Neural progenitor cell (in vitro differentiated cells): ENCODE data around the gene KRT76. TPM values are rescaled to one million over a fixed set of nuclear protein-coding genes. Genes with fewer than 3 reads are reported as not detected.

Experiments
- DNase-seq: peaks from one replicate; pipeline ENCODE4 v3.0.0-alpha.2; 2016; ENCODE audit warnings: low spot score
- H2AFZ ChIP-seq: fragments of 200-600 bp; sonication (generic); replicated peaks from 2 replicates; pipeline ENCODE4 v1.6.1; 2016; ENCODE audit warnings: antibody characterized with exemption
- H3F3A ChIP-seq: fragments of 200-600 bp; sonication (generic); 2 replicates; pipeline ENCODE4 v1.6.1; 2016; ENCODE audit warnings: antibody characterized with exemption, low read depth
- H3K27ac ChIP-seq: fragments of 200-600 bp; sonication (generic); 2 replicates; pipeline ENCODE4 v1.5.1; 2016; ENCODE audit warnings: mild to moderate bottlenecking
- H3K27me3 ChIP-seq: fragments of 200-600 bp; sonication (generic); 2 replicates; pipeline ENCODE4 v1.6.1; 2016; ENCODE audit warnings: mild to moderate bottlenecking, moderate library complexity
- H3K36me3 ChIP-seq: fragments of 200-600 bp; sonication (generic); 2 replicates; pipeline ENCODE4 v1.5.1; 2016
- H3K4me1 ChIP-seq: fragments of 200-600 bp; sonication (generic); 2 replicates; pipeline ENCODE4 v1.6.1; 2016; ENCODE audit warnings: mixed run types
- H3K4me2 ChIP-seq: fragments of 200-600 bp; sonication (generic); 2 replicates; pipeline ENCODE4 v1.6.1; 2016
- H3K4me3 ChIP-seq: fragments of 200-600 bp; sonication (generic); 2 replicates; pipeline ENCODE4 v1.5.1; 2016
- H3K79me2 ChIP-seq: fragments of 200-600 bp; sonication (generic); 2 replicates; pipeline ENCODE4 v1.6.1; 2016; ENCODE audit warnings: low read depth
- H3K9ac ChIP-seq: fragments of 200-600 bp; sonication (generic); 2 replicates; pipeline ENCODE4 v1.6.1; 2016
- H3K9me3 ChIP-seq: fragments of 200-600 bp; sonication (generic); 2 replicates; pipeline ENCODE4 v1.5.1; 2016; ENCODE audit warnings: low read depth
- H4K20me1 ChIP-seq: fragments of 200-600 bp; sonication (generic); 2 replicates; pipeline ENCODE4 v1.6.1; 2016; ENCODE audit warnings: low read depth
- H3K27ac Mint-ChIP-seq: 3 replicates; pipeline ENCODE4 v1.8.0; 2021; ENCODE audit warnings: mixed read lengths
- H3K27me3 Mint-ChIP-seq: 2 replicates; pipeline ENCODE4 v1.8.0; 2022; ENCODE audit warnings: low read depth, mild to moderate bottlenecking, inconsistent platforms, moderate library complexity, mixed read lengths; ENCODE audit not compliant: insufficient read depth
- H3K36me3 Mint-ChIP-seq: 3 replicates; pipeline ENCODE4 v1.8.0; 2021; ENCODE audit warnings: mixed read lengths
- H3K4me1 Mint-ChIP-seq: 3 replicates; pipeline ENCODE4 v1.8.0; 2021; ENCODE audit warnings: mixed read lengths
- H3K4me3 Mint-ChIP-seq: 3 replicates; pipeline ENCODE4 v1.8.0; 2021; ENCODE audit warnings: mild to moderate bottlenecking, moderate library complexity, mixed read lengths
- H3K9me3 Mint-ChIP-seq: 3 replicates; pipeline ENCODE4 v1.8.0; 2020; ENCODE audit warnings: mixed read lengths
- EZH2 ChIP-seq: fragments of 200-600 bp; sonication (generic); IDR thresholded peaks from 2 replicates; pipeline ENCODE4 v1.6.1; 2017; ENCODE audit warnings: antibody characterized with exemption, mild to moderate bottlenecking, moderate library complexity
- EZH2phosphoT487 ChIP-seq: fragments of 200-600 bp; sonication (generic); IDR thresholded peaks from 2 replicates; pipeline ENCODE4 v1.6.1; 2017; ENCODE audit warnings: antibody characterized with exemption
- total RNA-seq: library from RNA; depleted of rRNA; stranded (reverse); fragments of >200 nt; gene quantifications from 2 replicates; pipeline ENCODE4 v1.2.3, GENCODE V29; 2015; ENCODE audit warnings: low replicate concordance
- TF ChIP-seq, protein P1 (sequence below): fragments of 200-600 bp; sonication (generic); IDR thresholded peaks from 2 replicates; pipeline ENCODE4 v1.5.1; 2017; ENCODE audit warnings: antibody characterized with exemption, mild to moderate bottlenecking

The KRT76 gene
- total RNA-seq, 1 donor from 2014 or later: not detected

- H3K9ac ChIP-seq: no peak overlapping the region
- Mint-ChIP-seq H3K4me1 (no peaks in the 10 kb centered on the region), H3K4me3 (no peak overlapping the region), H3K27me3 (peaks cover 3% of the 10 kb centered on the region), H3K9me3 (peaks cover 9% of the 10 kb centered on the region), H3K27ac (no peak overlapping the region), H3K36me3 (no peaks in the 10 kb centered on the region)
- H3K4me3 ChIP-seq: no peak overlapping the region
- DNase-seq: no peak
- H3F3A ChIP-seq: no peaks in the 10 kb centered on the region
- H3K27me3 ChIP-seq: peaks cover 30% of the 10 kb centered on the region
- TF ChIP-seq, protein P1, sequence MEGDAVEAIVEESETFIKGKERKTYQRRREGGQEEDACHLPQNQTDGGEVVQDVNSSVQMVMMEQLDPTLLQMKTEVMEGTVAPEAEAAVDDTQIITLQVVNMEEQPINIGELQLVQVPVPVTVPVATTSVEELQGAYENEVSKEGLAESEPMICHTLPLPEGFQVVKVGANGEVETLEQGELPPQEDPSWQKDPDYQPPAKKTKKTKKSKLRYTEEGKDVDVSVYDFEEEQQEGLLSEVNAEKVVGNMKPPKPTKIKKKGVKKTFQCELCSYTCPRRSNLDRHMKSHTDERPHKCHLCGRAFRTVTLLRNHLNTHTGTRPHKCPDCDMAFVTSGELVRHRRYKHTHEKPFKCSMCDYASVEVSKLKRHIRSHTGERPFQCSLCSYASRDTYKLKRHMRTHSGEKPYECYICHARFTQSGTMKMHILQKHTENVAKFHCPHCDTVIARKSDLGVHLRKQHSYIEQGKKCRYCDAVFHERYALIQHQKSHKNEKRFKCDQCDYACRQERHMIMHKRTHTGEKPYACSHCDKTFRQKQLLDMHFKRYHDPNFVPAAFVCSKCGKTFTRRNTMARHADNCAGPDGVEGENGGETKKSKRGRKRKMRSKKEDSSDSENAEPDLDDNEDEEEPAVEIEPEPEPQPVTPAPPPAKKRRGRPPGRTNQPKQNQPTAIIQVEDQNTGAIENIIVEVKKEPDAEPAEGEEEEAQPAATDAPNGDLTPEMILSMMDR: no peak
- no peak for TF ChIP-seq EZH2
- no peak for TF ChIP-seq EZH2phosphoT487
- no peaks in the 10 kb centered on the region for H4K20me1 ChIP-seq
- H3K9me3 ChIP-seq: no peaks in the 10 kb centered on the region
- H3K4me2 ChIP-seq: no peak overlapping the region
- no peak overlapping the region for H3K27ac ChIP-seq
- no peaks in the 10 kb centered on the region for H3K36me3 ChIP-seq
- H3K79me2 ChIP-seq: no peaks in the 10 kb centered on the region
- H2AFZ ChIP-seq: no peak overlapping the region
- H3K4me1 ChIP-seq: no peaks in the 10 kb centered on the region
Observed at GRCh38 chr12:52759218-52759617, 17.9 kb downstream of the KRT76 start.

GRCh38 chr12:52757449-52758176, 19.5 kb downstream of the KRT76 start:
- Histone ChIP-seq H3K9me3 (no peaks in the 10 kb centered on the region), H3K27me3 (peaks cover 25% of the 10 kb centered on the region), H3F3A (no peaks in the 10 kb centered on the region), H3K4me3 (no peak overlapping the region), H3K4me1 (no peaks in the 10 kb centered on the region), H3K4me2 (no peak overlapping the region), H2AFZ (no peak overlapping the region), H3K36me3 (no peaks in the 10 kb centered on the region), H4K20me1 (no peaks in the 10 kb centered on the region), H3K79me2 (no peaks in the 10 kb centered on the region), H3K9ac (no peak overlapping the region), H3K27ac (no peak overlapping the region)
- Mint-ChIP-seq H3K4me1 (no peaks in the 10 kb centered on the region), H3K27me3 (peaks cover 3% of the 10 kb centered on the region), H3K27ac (no peak overlapping the region), H3K4me3 (no peak overlapping the region), H3K9me3 (peaks cover 9% of the 10 kb centered on the region), H3K36me3 (no peaks in the 10 kb centered on the region)
- TF ChIP-seq EZH2 (no peak), EZH2phosphoT487 (no peak)
- TF ChIP-seq, protein P1: no peak
- DNase-seq: no peak

DNA sequence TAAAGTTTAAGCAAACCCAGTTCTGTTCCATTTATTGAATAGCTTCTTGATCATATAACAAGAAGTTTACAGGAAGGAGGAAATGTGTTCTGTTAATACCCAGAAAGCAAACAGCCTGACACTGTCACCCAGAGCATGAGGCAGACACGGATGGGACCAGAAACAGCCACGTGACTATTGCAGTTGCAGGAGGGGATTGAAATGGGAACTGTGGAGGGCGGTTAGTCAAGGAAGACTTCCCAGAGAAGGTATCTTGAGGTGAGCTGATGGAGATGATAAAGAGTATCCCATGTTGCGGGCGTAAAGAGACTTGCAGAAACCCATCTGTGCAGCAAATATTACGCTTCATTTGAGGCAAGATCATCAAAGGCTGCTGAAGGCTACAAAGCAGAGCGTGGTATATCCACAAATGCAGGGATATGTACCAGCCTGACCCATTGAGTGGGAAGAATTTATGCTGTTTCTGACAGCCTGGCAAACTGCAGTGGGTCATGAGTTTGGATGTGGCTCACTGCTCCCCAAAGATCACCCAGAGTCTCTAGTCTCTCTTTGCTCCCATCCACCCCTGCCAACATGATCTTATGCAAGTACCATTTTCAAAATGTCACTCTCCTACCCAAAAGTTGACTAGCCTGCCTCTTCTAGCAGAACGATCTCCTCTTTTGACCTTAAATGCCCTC, 20.7 kb downstream of the KRT76 start:
- TF ChIP-seq EZH2phosphoT487: no peak
- TF ChIP-seq, protein P1: no peak
- TF ChIP-seq EZH2: no peak
- Mint-ChIP-seq H3K9me3 (peaks cover 6% of the 10 kb centered on the region), H3K27ac (no peak overlapping the region), H3K27me3 (peaks cover 8% of the 10 kb centered on the region), H3K4me3 (no peak overlapping the region), H3K4me1 (no peaks in the 10 kb centered on the region), H3K36me3 (no peaks in the 10 kb centered on the region)
- H3K9me3 ChIP-seq: no peaks in the 10 kb centered on the region
- H3K27me3 ChIP-seq: peaks cover 37% of the 10 kb centered on the region
- no peaks in the 10 kb centered on the region for H4K20me1 ChIP-seq
- no peak for DNase-seq
- H3K27ac ChIP-seq: no peak overlapping the region
- H3K4me3 ChIP-seq: no peak overlapping the region
- H3F3A ChIP-seq: no peaks in the 10 kb centered on the region
- H2AFZ ChIP-seq: no peak overlapping the region
- no peaks in the 10 kb centered on the region for H3K36me3 ChIP-seq
- no peaks in the 10 kb centered on the region for H3K79me2 ChIP-seq
- H3K4me2 ChIP-seq: no peak overlapping the region
- no peak overlapping the region for H3K9ac ChIP-seq
- no peaks in the 10 kb centered on the region for H3K4me1 ChIP-seq
